OCI-LY7 (cell line): ENCODE results near the gene ERVFRD-1. TPM values are rescaled to one million over a fixed set of nuclear protein-coding genes. Genes with fewer than 3 reads are reported as not detected.

Experiments used
- BruUV-seq: library from RNA; stranded (reverse); fragments of 400-500 nt; replicated peaks from 2 replicates; lab custom pipeline; 2021; lab: Mats Ljungman, UMichigan
- CTCF ChIA-PET: fragments of 300-600 bp; sonication (Branson Sonifier 250); formaldehyde crosslinking; loops from one replicate; lab custom pipeline; 2022; ENCODE audit warnings: antibody characterized with exemption; ENCODE audit not compliant: unreplicated experiment; lab: Charles Lee
- POLR2A ChIA-PET: fragments of 300-600 bp; sonication (Branson Sonifier 250); formaldehyde crosslinking; loops from one replicate; lab custom pipeline; 2022; ENCODE audit warnings: antibody characterized with exemption; lab: Charles Lee
- DNase-seq: peaks from one replicate; pipeline ENCODE4 v3.0.0-alpha.2; 2015; ENCODE audit warnings: low spot score
- H2AFZ ChIP-seq: fragments of 200-600 bp; sonication (generic), shearing (Covaris generic); 2 replicates; pipeline ENCODE4 v1.6.1; 2014; ENCODE audit warnings: mild to moderate bottlenecking, antibody characterized with exemption, low read length, moderate library complexity
- H3K27ac ChIP-seq: fragments of 200-600 bp; sonication (generic); 2 replicates; pipeline ENCODE4 v1.5.1; 2014; ENCODE audit warnings: mixed run types, low read depth, mild to moderate bottlenecking, moderate library complexity, low read length, inconsistent platforms; ENCODE audit not compliant: poor library complexity, severe bottlenecking
- H3K36me3 ChIP-seq: fragments of 200-600 bp; sonication (generic); 2 replicates; pipeline ENCODE4 v1.6.1; 2014; ENCODE audit warnings: mild to moderate bottlenecking, antibody characterized with exemption, low read length, moderate library complexity, mixed read lengths; ENCODE audit not compliant: insufficient read depth
- H3K4me1 ChIP-seq: fragments of 200-600 bp; sonication (generic); 2 replicates; pipeline ENCODE4 v1.5.1; 2014; ENCODE audit warnings: mild to moderate bottlenecking, low read length; ENCODE audit not compliant: insufficient read depth, poor library complexity, severe bottlenecking
- H3K4me2 ChIP-seq: fragments of 200-600 bp; sonication (generic); 2 replicates; pipeline ENCODE4 v1.6.1; 2014; ENCODE audit warnings: mild to moderate bottlenecking, low read length
- H3K4me3 ChIP-seq: fragments of 200-600 bp; sonication (generic); 2 replicates; pipeline ENCODE4 v1.5.1; 2014; ENCODE audit warnings: mild to moderate bottlenecking, low read depth, low read length; ENCODE audit not compliant: poor library complexity, severe bottlenecking
- H3K79me2 ChIP-seq: fragments of 200-600 bp; sonication (generic); 2 replicates; pipeline ENCODE4 v1.6.1; 2016; ENCODE audit warnings: low read depth, mild to moderate bottlenecking, low read length, moderate library complexity, mixed read lengths; ENCODE audit not compliant: insufficient read depth
- H3K9me2 ChIP-seq: fragments of 200-600 bp; sonication (generic); 2 replicates; pipeline ENCODE4 v1.6.1; 2016; ENCODE audit warnings: mild to moderate bottlenecking, low read length, mixed read lengths; ENCODE audit not compliant: insufficient read depth
- H3K9me3 ChIP-seq: fragments of 200-600 bp; sonication (generic); 2 replicates; pipeline ENCODE4 v1.6.1; 2014; ENCODE audit warnings: mild to moderate bottlenecking, mixed run types, low read length, mixed read lengths
- H4K20me1 ChIP-seq: fragments of 200-600 bp; sonication (generic); 2 replicates; pipeline ENCODE4 v1.6.1; 2014; ENCODE audit warnings: mild to moderate bottlenecking, antibody characterized with exemption, low read length, moderate library complexity, mixed read lengths; ENCODE audit not compliant: insufficient read depth
- CTCF ChIP-seq: fragments of 200-600 bp; sonication (generic); conservative IDR thresholded peaks from 2 replicates; pipeline ENCODE4 v1.5.1; 2014; ENCODE audit warnings: mild to moderate bottlenecking, antibody characterized with exemption, low read length, moderate library complexity, mixed read lengths
- EZH2phosphoT487 ChIP-seq: fragments of 200-600 bp; sonication (generic); IDR thresholded peaks from 2 replicates; pipeline ENCODE4 v1.6.1; 2018; ENCODE audit warnings: low read depth, borderline replicate concordance, mild to moderate bottlenecking, mixed run types, antibody characterized with exemption, low read length, moderate library complexity, mixed read lengths
- intact Hi-C: fragments of 100-400 bp; cut with micrococcal nuclease; formaldehyde crosslinking; loops from one replicate; pipeline ENCODE4 v1.10.0; 2022; ENCODE audit not compliant: unreplicated experiment
- total RNA-seq, 2 experiments: library from RNA; depleted of rRNA in 1 of 2; stranded (reverse); fragments of >200 nt in 1 of 2; shearing (Covaris generic) in 1 of 2; gene quantifications; 2 replicates each; pipeline ENCODE4 v1.2.3, GENCODE V29; 2014 to 2022

The ERVFRD-1 gene
- total RNA-seq, 2 experiments from 2014 or later = not detected

GRCh38 chr6:11058406-11058805 lies 53.1 kb downstream of the ERVFRD-1 start:
- no peaks in the 10 kb centered on the region for H3K79me2 ChIP-seq
- no TSS peak for BruUV-seq
- H3K36me3 ChIP-seq = no peaks in the 10 kb centered on the region
- H3K4me1 ChIP-seq = no peaks in the 10 kb centered on the region
- intact Hi-C loops = no loop called here
- no peak overlapping the region for H3K4me2 ChIP-seq
- ChIA-PET CTCF (no interaction called here), POLR2A (no interaction called here)
- no peaks in the 10 kb centered on the region for H4K20me1 ChIP-seq
- TF ChIP-seq EZH2phosphoT487 (no peak), CTCF (no peak)
- DNase-seq = no peak
- no peak overlapping the region for H3K27ac ChIP-seq
- H3K4me3 ChIP-seq = no peak overlapping the region
- H2AFZ ChIP-seq = no peak overlapping the region
- no peaks in the 10 kb centered on the region for H3K9me2 ChIP-seq
- no peaks in the 10 kb centered on the region for H3K9me3 ChIP-seq

GRCh38 chr6:11056871-11057270 lies 54.7 kb downstream of the ERVFRD-1 start:
- no peak overlapping the region for H3K4me3 ChIP-seq
- intact Hi-C loops = no loop called here
- CTCF ChIA-PET = no interaction called here

More at GRCh38 chr6:11056871-11057270, 54.7 kb downstream of the ERVFRD-1 start:
- Histone ChIP-seq H3K79me2 (no peaks in the 10 kb centered on the region), H3K4me2 (no peak overlapping the region), H4K20me1 (no peaks in the 10 kb centered on the region), H3K36me3 (no peaks in the 10 kb centered on the region), H3K4me1 (no peaks in the 10 kb centered on the region), H2AFZ (no peak overlapping the region), H3K27ac (no peak overlapping the region), H3K9me3 (no peaks in the 10 kb centered on the region), H3K9me2 (no peaks in the 10 kb centered on the region)
- no peak for DNase-seq
- no TSS peak for BruUV-seq
- TF ChIP-seq EZH2phosphoT487 = no peak
- no peak for TF ChIP-seq CTCF
- POLR2A ChIA-PET = interaction anchor here (0.6 to 1.5 kb wide), 5 partner anchors 9 to 578 kb away, joined by 3 read pairs; no protein-coding TSS in a partner anchor
